Measurements from ENCODE around the gene SNRNP48.

DNA sequence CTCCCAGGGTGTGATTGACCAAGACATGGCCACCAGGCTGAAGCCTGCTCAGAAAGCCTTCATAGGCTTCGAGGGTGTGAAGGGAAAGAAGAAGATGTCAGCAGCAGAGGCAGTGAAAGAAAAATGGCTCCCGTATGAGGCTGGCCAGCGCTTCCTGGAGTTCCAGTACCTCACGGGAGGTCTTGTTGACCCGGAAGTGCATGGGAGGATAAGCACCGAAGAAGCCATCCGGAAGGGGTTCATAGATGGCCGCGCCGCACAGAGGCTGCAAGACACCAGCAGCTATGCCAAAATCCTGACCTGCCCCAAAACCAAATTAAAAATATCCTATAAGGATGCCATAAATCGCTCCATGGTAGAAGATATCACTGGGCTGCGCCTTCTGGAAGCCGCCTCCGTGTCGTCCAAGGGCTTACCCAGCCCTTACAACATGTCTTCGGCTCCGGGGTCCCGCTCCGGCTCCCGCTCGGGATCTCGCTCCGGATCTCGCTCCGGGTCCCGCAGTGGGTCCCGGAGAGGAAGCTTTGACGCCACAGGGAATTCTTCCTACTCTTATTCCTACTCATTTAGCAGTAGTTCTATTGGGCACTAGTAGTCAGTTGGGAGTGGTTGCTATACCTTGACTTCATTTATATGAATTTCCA is 4.6 kb upstream of the SNRNP48 start:
- TF ChIP-seq ZNF138 (tag by site-specific recombination; IDR thresholded peaks at IDR 0.05; ENCODE audit: borderline replicate concordance) (no peak), ZBTB7A (tag by site-specific recombination; IDR thresholded peaks at IDR 0.05; ENCODE audit: low read depth) (no peak), YY2 (tag by site-specific recombination; IDR thresholded peaks at IDR 0.05) (no peak), ZNF792 (tag by site-specific recombination; IDR thresholded peaks at IDR 0.05) (no peak), ZFP41 (tag by site-specific recombination; IDR thresholded peaks at IDR 0.05; ENCODE audit: borderline replicate concordance) (no peak), ELK4 (IDR thresholded peaks at IDR 0.05; ENCODE audit: borderline replicate concordance, low read depth, low read length) (no peak), MYNN (tag by site-specific recombination; IDR thresholded peaks at IDR 0.05; ENCODE audit: borderline replicate concordance) (no peak)
- TF ChIP-seq, protein P1, sequence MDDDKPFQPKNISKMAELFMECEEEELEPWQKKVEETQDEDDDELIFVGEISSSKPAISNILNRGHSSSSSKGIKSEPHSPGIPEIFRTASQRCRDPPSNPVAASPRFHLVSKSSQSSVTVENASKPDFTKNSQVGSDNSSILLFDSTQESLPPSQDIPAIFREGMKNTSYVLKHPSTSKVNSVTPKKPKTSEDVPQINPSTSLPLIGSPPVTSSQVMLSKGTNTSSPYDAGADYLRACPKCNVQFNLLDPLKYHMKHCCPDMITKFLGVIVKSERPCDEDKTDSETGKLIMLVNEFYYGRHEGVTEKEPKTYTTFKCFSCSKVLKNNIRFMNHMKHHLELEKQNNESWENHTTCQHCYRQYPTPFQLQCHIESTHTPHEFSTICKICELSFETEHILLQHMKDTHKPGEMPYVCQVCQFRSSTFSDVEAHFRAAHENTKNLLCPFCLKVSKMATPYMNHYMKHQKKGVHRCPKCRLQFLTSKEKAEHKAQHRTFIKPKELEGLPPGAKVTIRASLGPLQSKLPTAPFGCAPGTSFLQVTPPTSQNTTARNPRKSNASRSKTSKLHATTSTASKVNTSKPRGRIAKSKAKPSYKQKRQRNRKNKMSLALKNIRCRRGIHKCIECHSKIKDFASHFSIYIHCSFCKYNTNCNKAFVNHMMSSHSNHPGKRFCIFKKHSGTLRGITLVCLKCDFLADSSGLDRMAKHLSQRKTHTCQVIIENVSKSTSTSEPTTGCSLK (tag by site-specific recombination; IDR thresholded peaks at IDR 0.05) = no peak
- TF ChIP-seq, protein P2, sequence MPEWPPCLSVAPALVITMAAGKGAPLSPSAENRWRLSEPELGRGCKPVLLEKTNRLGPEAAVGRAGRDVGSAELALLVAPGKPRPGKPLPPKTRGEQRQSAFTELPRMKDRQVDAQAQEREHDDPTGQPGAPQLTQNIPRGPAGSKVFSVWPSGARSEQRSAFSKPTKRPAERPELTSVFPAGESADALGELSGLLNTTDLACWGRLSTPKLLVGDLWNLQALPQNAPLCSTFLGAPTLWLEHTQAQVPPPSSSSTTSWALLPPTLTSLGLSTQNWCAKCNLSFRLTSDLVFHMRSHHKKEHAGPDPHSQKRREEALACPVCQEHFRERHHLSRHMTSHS (tag by site-specific recombination; IDR thresholded peaks at IDR 0.05) = no peak
